ENCODE data around the gene SLC30A2.

GRCh38 chr1:25996966-25997827 lies 48.7 kb downstream of the SLC30A2 start:
- TF ChIP-seq CTCF (IDR thresholded peaks at IDR 0.05) (no peak), POLR2A (IDR thresholded peaks at IDR 0.05) (no peak)
